GM12872 (cell line): ENCODE results near the gene STUB1.
A peak's percentile ranks its signal among the peaks of the same experiment; 100 is the strongest.

Source experiments
- TF ChIP-seq, protein P1 (sequence below): IDR thresholded peaks from 3 replicates; pipeline ENCODE4 v1.5.1; 2011; ENCODE audit warnings: low read depth, mild to moderate bottlenecking, low read length, moderate library complexity; ENCODE audit not compliant: insufficient read depth

The STUB1 gene

GRCh38 chr16:716768-717325, 36.6 kb downstream of the STUB1 start:
- TF ChIP-seq, protein P1, sequence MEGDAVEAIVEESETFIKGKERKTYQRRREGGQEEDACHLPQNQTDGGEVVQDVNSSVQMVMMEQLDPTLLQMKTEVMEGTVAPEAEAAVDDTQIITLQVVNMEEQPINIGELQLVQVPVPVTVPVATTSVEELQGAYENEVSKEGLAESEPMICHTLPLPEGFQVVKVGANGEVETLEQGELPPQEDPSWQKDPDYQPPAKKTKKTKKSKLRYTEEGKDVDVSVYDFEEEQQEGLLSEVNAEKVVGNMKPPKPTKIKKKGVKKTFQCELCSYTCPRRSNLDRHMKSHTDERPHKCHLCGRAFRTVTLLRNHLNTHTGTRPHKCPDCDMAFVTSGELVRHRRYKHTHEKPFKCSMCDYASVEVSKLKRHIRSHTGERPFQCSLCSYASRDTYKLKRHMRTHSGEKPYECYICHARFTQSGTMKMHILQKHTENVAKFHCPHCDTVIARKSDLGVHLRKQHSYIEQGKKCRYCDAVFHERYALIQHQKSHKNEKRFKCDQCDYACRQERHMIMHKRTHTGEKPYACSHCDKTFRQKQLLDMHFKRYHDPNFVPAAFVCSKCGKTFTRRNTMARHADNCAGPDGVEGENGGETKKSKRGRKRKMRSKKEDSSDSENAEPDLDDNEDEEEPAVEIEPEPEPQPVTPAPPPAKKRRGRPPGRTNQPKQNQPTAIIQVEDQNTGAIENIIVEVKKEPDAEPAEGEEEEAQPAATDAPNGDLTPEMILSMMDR = no peak

GRCh38 chr16:717450-718245, 37.4 kb downstream of the STUB1 start:
- TF ChIP-seq, protein P1 = no peak

DNA sequence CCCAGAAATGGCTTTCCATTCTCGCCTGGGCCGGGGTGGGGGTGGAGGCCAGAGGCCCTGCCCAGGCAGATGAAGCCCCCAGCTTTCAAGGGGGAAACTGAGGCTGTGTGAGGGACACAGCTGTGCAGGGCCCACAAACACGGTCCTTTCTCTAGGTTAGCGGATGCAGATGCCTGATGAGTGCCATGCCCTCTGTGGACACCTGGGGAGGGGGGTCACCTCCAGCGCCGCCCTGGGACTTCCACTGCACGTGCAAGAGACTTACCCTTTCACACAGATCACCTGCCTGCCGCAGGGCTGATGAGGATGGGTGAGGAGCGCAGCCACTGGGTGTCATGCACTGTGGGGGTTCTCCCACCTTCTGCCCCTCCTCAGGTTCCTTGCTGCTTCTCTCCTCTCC, 38.2 kb downstream of the STUB1 start:
- TF ChIP-seq, protein P1 = no peak

GRCh38 chr16:718922-719321, 38.7 kb downstream of the STUB1 start:
- TF ChIP-seq, protein P1 = no peak

- TF ChIP-seq, protein P1 = peak; percentile 31; the same call in 2 of the 3 replicates
These were observed 39.7 kb downstream of the STUB1 start for GRCh38 chr16:719815-720446.

GRCh38 chr16:720447-720989, 40.3 kb downstream of the STUB1 start:
- TF ChIP-seq, protein P1 = peak; percentile 44; the same call in 2 of the 3 replicates

DNA sequence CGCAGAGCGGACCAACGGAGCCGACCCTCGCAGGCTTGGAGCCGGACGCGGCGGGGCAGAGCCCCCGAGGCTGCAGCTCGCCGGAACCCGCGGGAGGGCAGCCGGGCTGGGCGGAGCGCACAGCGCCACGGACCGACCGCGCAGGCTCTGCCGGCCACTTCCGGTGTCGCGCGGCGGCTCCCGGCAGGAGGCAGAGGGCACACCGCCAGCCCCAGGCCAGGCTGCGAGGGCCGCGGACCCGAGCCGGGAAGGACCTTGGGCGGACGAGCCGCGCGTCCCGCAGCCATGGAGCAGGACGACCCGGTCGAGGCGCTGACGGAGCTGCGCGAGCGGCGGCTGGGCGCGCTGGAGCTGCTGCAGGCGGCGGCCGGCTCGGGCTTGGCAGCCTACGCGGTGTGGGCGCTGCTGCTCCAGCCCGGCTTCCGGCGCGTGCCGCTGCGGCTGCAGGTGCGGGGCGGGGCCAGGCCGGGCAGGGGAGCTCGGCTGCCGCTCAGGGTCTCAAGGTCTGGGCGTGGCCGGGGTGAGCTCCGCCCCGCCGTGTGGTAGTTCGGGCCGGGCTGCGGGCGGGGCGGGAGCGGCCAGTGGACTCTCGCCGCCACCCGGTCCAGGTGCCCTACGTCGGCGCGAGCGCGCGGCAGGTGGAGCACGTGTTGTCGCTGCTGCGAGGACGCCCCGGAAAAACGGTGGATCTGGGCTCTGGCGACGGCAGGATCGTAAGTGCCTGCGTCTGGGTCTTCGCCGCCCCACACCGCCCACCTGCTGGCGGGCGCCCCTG, 41.0 kb downstream of the STUB1 start, which contains the start of gene ANTKMT:
Gene ANTKMT, plus strand, starts transcription at position 157 of the 775 bp plus-strand sequence. Its CDS starts 129 bp downstream, at position 286.
- TF ChIP-seq, protein P1 = peak; percentile 11; the same call in 1 of the 3 replicates
